ENCODE measurements around the gene SCML1. TPM values are rescaled to one million over a fixed set of nuclear protein-coding genes. Genes with fewer than 3 reads are reported as not detected.

SCML1 gene, protein sequence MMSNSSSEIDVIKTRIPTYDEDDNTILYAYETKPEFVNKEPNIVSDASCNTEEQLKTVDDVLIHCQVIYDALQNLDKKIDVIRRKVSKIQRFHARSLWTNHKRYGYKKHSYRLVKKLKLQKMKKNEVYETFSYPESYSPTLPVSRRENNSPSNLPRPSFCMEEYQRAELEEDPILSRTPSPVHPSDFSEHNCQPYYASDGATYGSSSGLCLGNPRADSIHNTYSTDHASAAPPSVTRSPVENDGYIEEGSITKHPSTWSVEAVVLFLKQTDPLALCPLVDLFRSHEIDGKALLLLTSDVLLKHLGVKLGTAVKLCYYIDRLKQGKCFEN
- total RNA-seq (7.7 and 11.4 TPM in 2 replicates), polyA plus RNA-seq (19.5 and 22.7 TPM in 2 replicates), polyA minus RNA-seq (ENCODE audit: low replicate concordance) (3.0 and 7.6 TPM in 2 replicates)
- polyA plus RNA-seq (2012): 8.6 and 9.1 TPM in 2 replicates

DNA sequence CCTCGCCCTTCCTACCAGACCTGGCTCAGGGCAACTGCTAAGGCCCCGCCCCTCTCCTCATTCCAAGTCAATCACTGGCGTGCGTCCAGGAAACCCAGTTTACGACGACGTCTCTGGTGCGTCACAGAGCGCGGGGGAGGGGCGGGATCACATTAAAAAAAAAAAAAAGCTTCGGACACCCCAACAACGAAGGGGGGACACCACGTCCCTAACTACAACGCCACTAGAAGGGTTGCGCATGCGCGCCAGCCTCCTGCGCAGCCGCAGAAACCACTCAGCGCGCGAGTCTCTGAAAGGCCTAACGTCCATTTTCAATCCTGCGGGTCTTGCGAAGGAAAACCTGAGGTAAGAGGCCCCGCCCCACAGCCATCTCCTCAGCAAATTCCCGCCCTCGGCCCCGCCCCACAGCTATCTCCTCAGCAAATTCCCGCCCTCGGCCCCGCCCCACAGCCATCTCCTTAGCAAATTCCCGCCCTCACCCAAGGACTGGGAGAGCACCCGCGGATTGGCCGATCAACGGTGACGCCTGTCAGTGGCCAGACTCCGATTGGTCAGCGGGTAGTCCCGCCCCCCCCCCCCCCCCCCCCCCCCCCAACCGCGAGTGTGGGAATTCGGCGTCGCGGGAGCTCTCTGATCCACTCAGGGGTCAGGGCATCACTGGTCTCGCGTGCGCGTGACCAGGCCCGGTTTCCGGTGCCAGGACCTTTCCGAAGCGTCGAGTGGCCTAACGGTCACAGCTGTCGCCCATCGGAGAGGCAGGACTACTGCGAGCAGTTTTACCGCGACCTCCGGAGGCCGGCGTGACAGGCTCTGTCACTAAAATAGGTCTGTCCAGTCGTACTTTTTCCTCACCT is at the start of gene SCML1:
Gene SCML1, plus strand, starts transcription at position 638 of the 854 bp plus-strand sequence. CDS start 6,694 bp downstream, outside the sequence.
- Histone ChIP-seq H3K27ac (ENCODE audit: insufficient read depth, low read length) (peak within 1 kb of the TSS; percentile 96), H3K79me2 (ENCODE audit: control insufficient read depth, insufficient read depth, low read length) (peaks cover 27% of the 10 kb centered on the region), H4K20me1 (ENCODE audit: control insufficient read depth, extremely low read depth, insufficient read depth, low read length) (no peaks in the 10 kb centered on the region), H3K9ac (ENCODE audit: insufficient read depth, low read length) (peak within 1 kb of the TSS; percentile 94), H3K4me3 (replicated peaks in 1 of 4; ENCODE audit: control extremely low read depth in 1 of 4, insufficient read depth in 1 of 4, low read depth in 3 of 4, low read length in 4 of 4) (peak within 1 kb of the TSS; percentile 69 to 84 (median 78)), H3K9me3 (ENCODE audit: control insufficient read depth, insufficient read depth, low read depth, low read length) (no peaks in the 10 kb centered on the region), H3K27me3 (ENCODE audit: control insufficient read depth, insufficient read depth, low read length) (no peaks in the 10 kb centered on the region), H2AFZ (ENCODE audit: low read length) (peak within 1 kb of the TSS; percentile 35), H3K4me1 (ENCODE audit: control insufficient read depth, extremely low read depth, insufficient read depth, low read length) (no peaks in the 10 kb centered on the region), H3K4me2 (ENCODE audit: extremely low read depth, insufficient read depth, low read length) (peak within 1 kb of the TSS; percentile 58), H3K36me3 (ENCODE audit: control insufficient read depth, insufficient read depth, low read length) (no peaks in the 10 kb centered on the region)
- TF ChIP-seq EZH2 (IDR thresholded peaks at IDR 0.05; ENCODE audit: low read length, missing control alignments): no peak
- DNase-seq (ENCODE audit: low read depth in 2 of 2): peak; percentile 95 to 98

DNA sequence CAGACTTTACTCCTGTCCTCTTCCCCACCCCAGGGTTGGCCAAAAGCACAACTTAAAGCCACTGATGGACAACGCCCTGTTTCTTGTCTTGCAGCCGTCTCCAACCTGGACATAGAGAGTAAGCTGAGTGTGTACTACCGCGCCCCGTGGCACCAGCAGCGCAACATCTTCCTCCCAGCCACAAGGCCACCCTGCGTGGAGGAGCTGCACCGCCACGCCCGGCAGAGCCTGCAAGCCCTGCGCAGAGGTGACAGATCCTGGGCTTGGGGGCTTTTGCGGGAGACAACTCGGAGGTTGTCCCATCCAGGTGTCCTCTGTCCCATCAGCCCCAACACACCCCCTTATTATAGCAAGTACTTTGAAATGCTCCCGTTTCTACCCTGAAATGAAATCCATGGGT is 49.6 kb upstream of the SCML1 start:
- Histone ChIP-seq H3K27ac (ENCODE audit: insufficient read depth, low read length) (no peak overlapping the region), H3K4me2 (ENCODE audit: extremely low read depth, insufficient read depth, low read length) (no peak overlapping the region), H3K4me3 (replicated peaks in 1 of 4; ENCODE audit: control extremely low read depth in 1 of 4, insufficient read depth in 1 of 4, low read depth in 3 of 4, low read length in 4 of 4) (no peak overlapping the region), H4K20me1 (ENCODE audit: control insufficient read depth, extremely low read depth, insufficient read depth, low read length) (no peaks in the 10 kb centered on the region), H3K36me3 (ENCODE audit: control insufficient read depth, insufficient read depth, low read length) (no peaks in the 10 kb centered on the region), H3K27me3 (ENCODE audit: control insufficient read depth, insufficient read depth, low read length) (no peaks in the 10 kb centered on the region), H3K9me3 (ENCODE audit: control insufficient read depth, insufficient read depth, low read depth, low read length) (no peaks in the 10 kb centered on the region), H2AFZ (ENCODE audit: low read length) (no peak overlapping the region), H3K4me1 (ENCODE audit: control insufficient read depth, extremely low read depth, insufficient read depth, low read length) (no peaks in the 10 kb centered on the region), H3K79me2 (ENCODE audit: control insufficient read depth, insufficient read depth, low read length) (no peaks in the 10 kb centered on the region), H3K9ac (ENCODE audit: insufficient read depth, low read length) (no peak overlapping the region)
- DNase-seq (ENCODE audit: low read depth in 2 of 2): no peak
- TF ChIP-seq, protein P1, sequence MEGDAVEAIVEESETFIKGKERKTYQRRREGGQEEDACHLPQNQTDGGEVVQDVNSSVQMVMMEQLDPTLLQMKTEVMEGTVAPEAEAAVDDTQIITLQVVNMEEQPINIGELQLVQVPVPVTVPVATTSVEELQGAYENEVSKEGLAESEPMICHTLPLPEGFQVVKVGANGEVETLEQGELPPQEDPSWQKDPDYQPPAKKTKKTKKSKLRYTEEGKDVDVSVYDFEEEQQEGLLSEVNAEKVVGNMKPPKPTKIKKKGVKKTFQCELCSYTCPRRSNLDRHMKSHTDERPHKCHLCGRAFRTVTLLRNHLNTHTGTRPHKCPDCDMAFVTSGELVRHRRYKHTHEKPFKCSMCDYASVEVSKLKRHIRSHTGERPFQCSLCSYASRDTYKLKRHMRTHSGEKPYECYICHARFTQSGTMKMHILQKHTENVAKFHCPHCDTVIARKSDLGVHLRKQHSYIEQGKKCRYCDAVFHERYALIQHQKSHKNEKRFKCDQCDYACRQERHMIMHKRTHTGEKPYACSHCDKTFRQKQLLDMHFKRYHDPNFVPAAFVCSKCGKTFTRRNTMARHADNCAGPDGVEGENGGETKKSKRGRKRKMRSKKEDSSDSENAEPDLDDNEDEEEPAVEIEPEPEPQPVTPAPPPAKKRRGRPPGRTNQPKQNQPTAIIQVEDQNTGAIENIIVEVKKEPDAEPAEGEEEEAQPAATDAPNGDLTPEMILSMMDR (conservative IDR thresholded peaks at IDR 0.05 in 1 of 2, IDR thresholded peaks at IDR 0.05 in 1 of 2; ENCODE audit: low read depth in 1 of 2, low read length in 2 of 2): no peak
- TF ChIP-seq EZH2 (IDR thresholded peaks at IDR 0.05; ENCODE audit: low read length, missing control alignments): no peak

- H2AFZ ChIP-seq (ENCODE audit: low read length): no peak overlapping the region
- no peak overlapping the region for H3K27ac ChIP-seq (ENCODE audit: insufficient read depth, low read length)
- no peaks in the 10 kb centered on the region for H3K27me3 ChIP-seq (ENCODE audit: control insufficient read depth, insufficient read depth, low read length)
- H3K36me3 ChIP-seq (ENCODE audit: control insufficient read depth, insufficient read depth, low read length): no peaks in the 10 kb centered on the region
- H3K9ac ChIP-seq (ENCODE audit: insufficient read depth, low read length): no peak overlapping the region
- H3K4me1 ChIP-seq (ENCODE audit: control insufficient read depth, extremely low read depth, insufficient read depth, low read length): no peaks in the 10 kb centered on the region
- H3K4me3 ChIP-seq (replicated peaks in 1 of 4; ENCODE audit: control extremely low read depth in 1 of 4, insufficient read depth in 1 of 4, low read depth in 3 of 4, low read length in 4 of 4): no peak overlapping the region
- H3K79me2 ChIP-seq (ENCODE audit: control insufficient read depth, insufficient read depth, low read length): no peaks in the 10 kb centered on the region
- no peak overlapping the region for H3K4me2 ChIP-seq (ENCODE audit: extremely low read depth, insufficient read depth, low read length)
- no peaks in the 10 kb centered on the region for H4K20me1 ChIP-seq (ENCODE audit: control insufficient read depth, extremely low read depth, insufficient read depth, low read length)
- DNase-seq (ENCODE audit: low read depth in 2 of 2): peak; percentile 52 to 75
- no peaks in the 10 kb centered on the region for H3K9me3 ChIP-seq (ENCODE audit: control insufficient read depth, insufficient read depth, low read depth, low read length)
- TF ChIP-seq, protein P1 (conservative IDR thresholded peaks at IDR 0.05 in 1 of 2, IDR thresholded peaks at IDR 0.05 in 1 of 2; ENCODE audit: low read depth in 1 of 2, low read length in 2 of 2): peak; percentile 47 to 58
- no peak for TF ChIP-seq EZH2 (IDR thresholded peaks at IDR 0.05; ENCODE audit: low read length, missing control alignments)
Observed at GRCh38 chrX:17689971-17690409, 47.3 kb upstream of the SCML1 start.

Data from fibroblast of lung (primary cell).